ENCODE results near the gene LONP1. TPM values are rescaled to one million over a fixed set of nuclear protein-coding genes. Genes with fewer than 3 reads are reported as not detected.
"Not testable (repeated sequence)": the region's sequence is repeated elsewhere in the genome, so short reads cannot be mapped to it uniquely, and the experiment has no call there.

The LONP1 gene
- total RNA-seq, 4 donors from 2014 or later: 39.9 to 134 (median 44.1) TPM

GRCh38 chr19:5742051-5742450 is 22.1 kb upstream of the LONP1 start:
- intact Hi-C loops (cut with DNase I; ENCODE audit: low total_unique reads): no loop called here

GRCh38 chr19:5738423-5738822 is 18.5 kb upstream of the LONP1 start:
- H3K4me1 ChIP-seq: no peaks in the 10 kb centered on the region
- TF ChIP-seq CTCF (IDR thresholded peaks at IDR 0.05) (no peak), POLR2A (IDR thresholded peaks at IDR 0.05) (no peak)
- DNase-seq: no peak
- H3K27ac ChIP-seq: no peak overlapping the region
- no peaks in the 10 kb centered on the region for H3K27me3 ChIP-seq
- no peak overlapping the region for H3K4me3 ChIP-seq
- intact Hi-C loops (cut with DNase I; ENCODE audit: low total_unique reads): no loop called here
- no peaks in the 10 kb centered on the region for H3K9me3 ChIP-seq
- H3K36me3 ChIP-seq: no peaks in the 10 kb centered on the region

More at GRCh38 chr19:5742051-5742450, 22.1 kb upstream of the LONP1 start:
- no peaks in the 10 kb centered on the region for H3K9me3 ChIP-seq
- H3K36me3 ChIP-seq: no peaks in the 10 kb centered on the region
- no peak for TF ChIP-seq POLR2A (IDR thresholded peaks at IDR 0.05)
- no peak for TF ChIP-seq CTCF (IDR thresholded peaks at IDR 0.05)
- no peaks in the 10 kb centered on the region for H3K4me1 ChIP-seq
- H3K27ac ChIP-seq: no peak overlapping the region
- H3K4me3 ChIP-seq: no peak overlapping the region
- no peaks in the 10 kb centered on the region for H3K27me3 ChIP-seq
- DNase-seq: no peak

- DNase-seq; H3K4me1 ChIP-seq; H3K36me3 ChIP-seq; H3K27ac ChIP-seq; H3K27me3 ChIP-seq; H3K4me3 ChIP-seq; intact Hi-C loops (cut with DNase I; ENCODE audit: low total_unique reads): not testable (repeated sequence)
- H3K9me3 ChIP-seq: peaks cover 0 to 12% of the 10 kb centered on the region in 2 donors
Measured at GRCh38 chr19:5733172-5733571, 13.2 kb upstream of the LONP1 start.

GRCh38 chr19:5727453-5728050 is 7.6 kb upstream of the LONP1 start:
- Histone ChIP-seq H3K27ac (no peak overlapping the region), H3K27me3 (no peaks in the 10 kb centered on the region), H3K36me3 (no peaks in the 10 kb centered on the region), H3K4me3 (no peak overlapping the region), H3K9me3 (peaks cover 0 to 12% of the 10 kb centered on the region in 2 donors), H3K4me1 (no peaks in the 10 kb centered on the region)
- TF ChIP-seq POLR2A (IDR thresholded peaks at IDR 0.05) (no peak), CTCF (IDR thresholded peaks at IDR 0.05) (no peak)
- intact Hi-C loops (cut with DNase I; ENCODE audit: low total_unique reads): no loop called here
- DNase-seq: no peak

- no peaks in the 10 kb centered on the region for H3K36me3 ChIP-seq
- peak overlapping the region; percentile 92 to 96 for H3K27ac ChIP-seq
- intact Hi-C loops (cut with DNase I; ENCODE audit: low total_unique reads): no loop called here
- H3K4me1 ChIP-seq: peaks cover 0 to 12% of the 10 kb centered on the region in 2 donors
- H3K9me3 ChIP-seq: no peaks in the 10 kb centered on the region
- peak overlapping the region; percentile 94 to 97 for H3K4me3 ChIP-seq
- no peaks in the 10 kb centered on the region for H3K27me3 ChIP-seq
- DNase-seq: no peak
- TF ChIP-seq POLR2A (IDR thresholded peaks at IDR 0.05) (no peak), CTCF (IDR thresholded peaks at IDR 0.05) (no peak)
Measured at GRCh38 chr19:5719274-5719960, 529 bp downstream of the LONP1 start.

All from uterus (tissue), 4 donors.